NCI-H82 treated with DMSO at 0.1 percent for 48 hours (cell line): ENCODE results near the gene FER.
"Not testable (repeated sequence)": the region's sequence is repeated elsewhere in the genome, so short reads cannot be mapped to it uniquely, and the experiment has no call there.

Experiments
- DNase-seq: peaks from one replicate; lab custom pipeline; 2025; ENCODE audit not compliant: unreplicated experiment; lab: John Stamatoyannopoulos, UW

FER gene

DNA sequence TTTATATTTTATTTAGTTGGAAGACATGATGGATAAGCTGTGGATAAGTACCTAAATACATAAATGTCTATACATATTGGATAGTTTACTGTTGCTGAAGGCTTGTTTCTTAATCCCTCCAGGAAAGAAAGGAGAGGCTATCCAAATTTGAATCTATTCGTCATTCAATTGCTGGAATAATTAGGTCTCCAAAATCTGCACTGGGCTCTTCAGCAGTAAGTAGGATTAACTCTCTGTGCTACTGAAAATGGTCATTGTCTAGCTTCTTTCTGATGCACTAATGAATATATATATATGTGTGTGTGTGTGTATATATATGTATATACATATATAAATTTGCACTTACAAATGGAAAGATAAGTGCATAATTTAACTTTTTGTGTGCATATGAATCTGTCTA is 198.3 kb downstream of the FER start:
- no peak for DNase-seq

DNA sequence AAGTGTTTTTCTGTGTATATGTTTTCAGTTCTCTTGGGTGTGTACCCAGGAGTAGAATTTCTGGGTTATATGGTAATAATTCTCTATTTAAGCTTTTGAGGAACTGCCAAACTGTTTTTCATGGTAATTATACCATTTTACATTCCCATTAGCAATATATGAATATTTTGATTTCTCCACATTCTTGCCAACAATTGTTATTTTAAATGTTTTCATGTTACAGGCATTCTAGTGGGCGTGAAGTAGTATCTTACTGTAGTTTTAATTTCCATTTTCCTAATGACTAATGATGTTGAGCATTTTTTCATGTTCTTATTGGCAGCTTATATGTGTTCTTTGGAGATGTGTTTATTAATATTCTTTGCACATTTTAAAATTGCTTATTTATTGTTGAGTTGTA is 199.5 kb downstream of the FER start:
- DNase-seq = no peak

DNA sequence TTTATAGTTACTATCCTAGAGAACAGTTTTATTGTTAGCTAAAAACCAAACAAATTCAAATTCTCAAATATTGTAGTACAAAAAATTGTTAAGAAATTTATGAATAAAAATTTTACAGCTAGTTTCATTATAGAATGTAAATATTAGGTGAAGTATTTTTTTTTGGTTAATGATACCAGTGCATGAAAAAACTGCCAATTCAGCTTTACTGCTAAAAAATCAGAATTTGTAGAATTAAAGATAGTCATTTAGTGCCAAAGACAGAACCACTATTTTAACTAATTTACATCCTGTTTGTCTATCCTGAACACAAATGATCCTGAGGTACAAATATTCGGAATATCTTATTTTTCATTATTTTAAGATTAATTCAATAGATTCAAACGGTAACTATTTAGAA is 202.6 kb downstream of the FER start:
- no peak for DNase-seq

GRCh38 chr5:108953940-108954339 is 206.2 kb downstream of the FER start:
- DNase-seq = no peak

GRCh38 chr5:108957333-108957732 is 209.6 kb downstream of the FER start:
- no peak for DNase-seq

DNA sequence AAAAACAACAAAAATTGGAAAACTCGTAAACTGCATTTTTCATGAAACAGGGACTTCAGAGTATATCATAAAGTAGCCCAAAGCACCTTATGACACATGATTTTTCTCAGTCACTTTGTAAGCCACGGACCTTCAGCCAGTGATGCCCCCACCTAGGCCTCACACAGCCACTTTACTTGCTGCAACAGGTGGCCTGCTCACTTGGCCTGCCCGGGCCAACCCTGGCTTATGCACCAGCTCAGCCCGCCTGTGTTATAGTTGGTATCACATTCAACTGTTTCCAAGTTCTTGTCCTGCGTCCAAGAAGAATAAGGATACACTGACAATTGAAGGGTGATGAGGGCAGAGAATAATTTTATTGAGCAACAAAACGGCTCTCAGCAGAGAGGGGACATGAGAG is 219.2 kb downstream of the FER start:
- no peak for DNase-seq

DNA sequence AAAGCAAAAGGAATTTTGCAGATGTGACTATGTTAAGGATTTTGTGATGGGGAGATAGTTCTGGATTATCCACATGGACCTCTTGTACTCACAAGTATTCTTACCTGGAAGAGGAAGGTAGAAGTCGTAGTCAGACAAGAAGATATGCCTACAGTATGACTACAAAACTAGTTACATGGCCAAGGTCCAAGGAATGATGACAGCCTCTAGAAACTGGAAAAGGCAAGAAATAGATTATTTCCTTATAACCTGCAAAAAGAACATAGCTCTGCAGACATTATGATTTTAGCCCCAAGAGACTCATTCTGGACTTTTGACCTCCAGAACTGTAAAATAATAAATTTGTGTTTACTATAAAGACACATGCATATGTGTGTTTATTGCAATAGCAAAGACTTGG is 226.9 kb downstream of the FER start:
- no peak for DNase-seq

DNA sequence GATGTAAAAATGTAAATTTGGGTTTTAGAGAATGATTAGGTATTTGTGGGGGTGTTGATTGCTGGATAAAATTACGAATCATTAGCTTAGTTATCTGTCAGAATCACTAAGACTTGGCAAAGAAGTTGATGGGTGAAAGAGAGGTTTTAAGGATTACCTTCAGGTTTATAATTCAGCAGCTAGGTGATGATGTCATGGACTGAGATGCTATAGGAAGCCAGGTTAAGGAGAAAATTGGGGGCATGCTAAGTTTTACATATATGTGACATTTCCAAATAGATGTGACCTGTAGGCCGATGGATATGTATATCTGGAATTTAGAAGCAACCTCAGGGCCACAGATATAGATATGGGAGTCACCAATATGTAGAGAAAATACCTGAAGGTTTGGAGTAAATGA is 228.0 kb downstream of the FER start:
- DNase-seq = no peak

DNA sequence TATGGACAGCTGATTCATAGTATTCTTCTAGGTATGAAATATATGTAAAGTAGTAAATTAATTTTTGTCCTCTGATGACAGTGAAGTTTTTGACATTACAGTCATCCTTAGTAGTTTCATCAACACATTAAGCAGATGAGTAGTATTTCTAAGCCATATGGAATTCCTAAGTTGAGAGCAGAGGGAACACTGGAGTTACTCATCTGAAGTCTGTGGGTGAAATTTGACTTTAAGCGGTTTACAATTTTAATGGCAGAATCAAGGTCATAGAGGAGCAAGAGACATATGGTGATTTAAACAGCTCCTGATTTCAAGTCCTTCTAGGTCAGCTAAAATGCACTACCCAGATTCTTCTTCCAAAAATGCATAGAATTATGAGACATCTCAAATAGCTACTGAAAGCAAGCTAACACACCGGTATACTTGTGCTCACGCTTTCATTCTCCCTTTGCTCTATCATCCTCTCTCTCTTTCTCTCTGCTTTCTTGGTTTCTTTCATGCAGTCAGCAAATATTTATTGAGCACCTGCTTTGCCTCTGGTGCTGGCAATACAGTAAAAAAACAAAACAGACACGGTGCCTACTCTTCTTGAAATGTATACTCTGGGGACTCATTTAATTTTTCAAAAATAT is 235.9 kb downstream of the FER start:
- peak; percentile 0 for DNase-seq

- no peak for DNase-seq
Observed at GRCh38 chr5:108989761-108990392, 242.2 kb downstream of the FER start.

DNA sequence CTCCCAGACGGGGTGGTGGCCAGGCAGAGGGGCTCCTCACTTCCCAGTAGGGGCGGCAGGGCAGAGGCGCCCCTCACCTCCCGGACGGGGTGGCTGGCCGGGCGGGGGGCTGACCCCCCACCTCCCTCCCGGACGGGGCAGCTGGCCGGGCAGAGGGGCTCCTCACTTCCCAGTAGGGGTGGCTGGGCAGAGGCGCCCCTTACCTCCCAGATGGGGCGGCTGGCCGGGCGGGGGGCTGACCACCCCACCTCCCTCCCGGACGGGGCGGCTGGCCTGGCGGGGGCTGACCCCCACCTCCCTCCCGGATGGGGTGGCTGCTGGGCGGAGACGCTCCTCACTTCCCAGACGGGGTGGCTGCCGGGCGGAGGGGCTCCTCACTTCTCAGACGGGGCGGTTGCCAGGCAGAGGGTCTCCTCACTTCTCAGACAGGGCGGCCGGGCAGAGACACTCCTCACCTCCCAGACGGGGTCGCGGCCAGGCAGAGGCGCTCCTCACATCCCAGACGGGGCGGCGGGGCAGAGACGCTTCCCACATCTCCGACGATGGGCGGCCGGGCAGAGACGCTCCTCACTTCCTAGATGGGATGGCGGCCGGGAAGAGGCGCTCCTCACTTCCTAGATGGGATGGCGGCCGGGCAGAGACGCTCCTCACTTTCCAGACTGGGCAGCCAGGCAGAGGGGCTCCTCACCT is 244.8 kb downstream of the FER start:
- DNase-seq = not testable (repeated sequence)

- not testable (repeated sequence) for DNase-seq
Observed at GRCh38 chr5:108993440-108993839, 245.7 kb downstream of the FER start.

- DNase-seq = no peak
Observed at GRCh38 chr5:108997720-108998119, 250.0 kb downstream of the FER start.

DNA sequence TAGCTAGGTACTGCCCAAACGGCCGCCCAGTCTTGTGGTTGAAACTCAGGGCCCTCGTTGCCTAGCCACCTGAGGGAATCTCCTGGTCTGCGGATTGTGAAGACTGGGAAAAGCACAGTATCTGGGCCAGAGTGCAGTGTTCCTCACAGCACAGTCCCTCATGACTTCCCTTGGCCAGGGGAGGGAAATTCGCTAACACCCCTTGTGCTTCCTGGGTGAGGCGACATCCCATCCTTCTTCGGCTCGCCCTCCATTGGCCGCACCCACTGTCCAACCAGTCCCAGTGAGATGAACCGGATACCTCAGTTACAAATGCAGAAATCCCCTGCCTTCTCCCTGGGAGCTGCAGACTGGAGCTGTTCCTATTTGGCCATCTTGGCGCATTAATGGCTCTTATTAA is 250.5 kb downstream of the FER start:
- DNase-seq = no peak

DNA sequence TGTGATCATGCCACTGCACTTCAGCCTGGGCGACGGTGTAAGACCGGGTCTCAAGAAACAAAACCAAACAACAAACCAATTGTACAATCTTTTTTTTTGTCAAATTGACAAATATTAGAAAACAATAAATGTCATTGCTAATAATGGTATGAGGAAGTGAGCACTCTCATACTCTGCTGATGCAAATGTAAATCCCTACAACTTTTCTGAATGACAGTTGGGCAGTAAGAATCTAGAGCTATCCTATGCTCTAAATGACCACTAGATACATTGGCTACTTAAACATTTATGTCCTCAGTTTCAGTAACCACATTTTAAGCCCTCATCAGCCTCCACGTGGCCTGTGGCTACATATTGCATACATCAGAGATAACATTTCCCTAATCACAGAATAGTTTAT is 256.2 kb downstream of the FER start:
- no peak for DNase-seq

GRCh38 chr5:109005297-109006009 is 257.8 kb downstream of the FER start:
- DNase-seq = no peak

- no peak for DNase-seq
Observed at GRCh38 chr5:109006129-109006528, 258.4 kb downstream of the FER start.

- DNase-seq = no peak
Observed at GRCh38 chr5:109016300-109016699, 268.6 kb downstream of the FER start.

DNA sequence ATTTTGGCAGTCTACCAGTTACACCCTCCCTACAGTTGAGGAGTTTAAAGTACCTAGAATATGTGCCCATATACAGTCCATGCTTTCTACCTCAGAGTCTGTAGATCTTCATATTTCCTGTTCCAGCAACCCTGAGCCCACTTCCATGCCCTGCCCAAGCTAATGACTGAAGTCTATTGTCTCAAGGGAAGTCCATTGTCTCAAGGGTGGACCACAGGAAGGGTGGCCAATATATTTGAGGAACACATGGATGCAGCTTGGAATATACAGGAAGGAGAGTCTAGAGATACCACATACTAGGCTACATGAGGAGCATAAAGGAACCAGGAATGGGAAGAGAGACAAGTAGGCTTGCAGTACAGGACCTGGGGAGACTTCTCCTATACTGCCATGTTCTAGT is 274.4 kb downstream of the FER start:
- no peak for DNase-seq

DNA sequence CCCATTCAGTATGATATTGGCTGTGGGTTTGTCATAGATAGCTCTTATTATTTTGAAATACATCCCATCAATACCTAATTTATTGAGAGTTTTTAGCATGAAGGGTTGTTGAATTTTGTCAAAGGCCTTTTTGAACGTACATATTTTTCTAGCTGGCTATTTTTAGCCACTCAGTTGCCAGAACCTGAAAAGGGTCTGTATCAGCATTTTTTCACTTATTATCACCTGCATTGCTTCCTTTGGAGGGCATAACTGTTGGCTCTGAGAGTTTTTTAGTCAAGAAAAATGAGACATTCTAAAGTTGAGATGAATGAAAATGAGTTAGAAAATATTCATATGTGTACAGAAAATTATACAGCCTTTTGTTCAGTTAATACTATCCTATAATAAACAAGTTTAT is 278.0 kb downstream of the FER start:
- not testable (repeated sequence) for DNase-seq

GRCh38 chr5:109027983-109028607 is 280.4 kb downstream of the FER start:
- DNase-seq = no peak
